ENCODE measurements around the gene SRSF2.
"Not testable (repeated sequence)": the region's sequence is repeated elsewhere in the genome, so short reads cannot be mapped to it uniquely, and the experiment has no call there.

Gene SRSF2

DNA sequence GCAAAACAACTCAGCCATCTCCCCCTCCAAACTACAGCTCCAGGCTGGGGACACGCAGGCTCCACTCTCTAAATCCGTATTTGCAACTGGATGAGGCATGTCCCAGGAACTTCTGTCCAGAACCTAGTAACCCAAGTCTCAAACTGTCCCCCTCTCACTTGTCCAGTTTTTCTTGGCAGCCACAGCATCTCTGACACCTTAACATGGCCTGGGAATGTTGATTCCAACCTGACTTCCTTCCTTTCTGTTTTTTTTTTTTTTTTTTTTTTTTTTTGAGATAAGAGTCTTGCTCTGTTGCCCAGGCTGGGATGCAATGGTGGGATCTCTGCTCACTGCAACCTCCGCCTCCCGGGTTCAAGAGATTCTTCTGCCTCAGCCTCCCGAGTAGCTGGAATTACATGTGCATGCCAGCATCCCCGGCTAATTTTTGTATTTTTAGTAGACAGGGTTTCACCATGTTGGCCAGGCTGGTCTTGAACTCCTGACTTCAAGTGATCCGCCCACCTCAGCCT, 38.6 kb downstream of the SRSF2 start:
- not testable (repeated sequence) for DNase-seq

DNA sequence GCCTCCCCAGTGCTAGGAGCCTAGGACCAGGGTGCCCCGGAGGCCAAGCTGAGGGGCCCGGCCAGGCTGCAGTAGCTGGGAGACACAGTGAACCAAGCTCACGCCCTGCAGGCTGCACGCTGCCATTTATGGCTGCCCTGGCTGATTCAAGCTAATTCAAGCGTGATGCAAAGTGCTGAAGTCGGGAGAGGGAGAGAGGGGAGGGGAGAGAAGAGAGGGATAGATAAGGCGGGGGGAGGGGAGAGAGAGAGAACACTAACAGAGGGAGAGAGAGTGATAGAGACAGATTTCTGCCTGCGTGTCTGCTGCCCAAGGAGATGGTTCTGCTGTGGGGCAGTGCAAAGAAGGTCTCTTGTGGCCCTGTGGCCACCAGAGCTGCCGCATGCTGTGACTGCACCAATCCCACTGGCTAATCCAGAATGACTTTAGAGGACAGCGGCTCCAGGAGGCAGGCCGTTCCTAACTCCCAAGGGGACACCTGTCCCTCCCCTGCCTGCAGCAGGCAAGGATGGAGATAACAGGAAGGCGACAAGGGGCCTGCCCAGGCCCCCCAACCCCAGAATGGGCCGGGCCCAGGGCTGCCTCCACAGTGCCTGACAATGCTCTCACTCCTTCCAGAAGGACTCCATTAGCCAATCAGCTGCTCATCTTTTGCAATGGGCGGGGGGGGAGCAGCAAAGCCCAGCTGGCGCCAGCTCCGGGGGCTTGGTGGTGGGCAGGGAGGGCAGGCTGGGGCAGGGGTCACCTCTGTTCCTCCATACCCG, 39.2 kb downstream of the SRSF2 start:
- peak; percentile 6 for DNase-seq

DNA sequence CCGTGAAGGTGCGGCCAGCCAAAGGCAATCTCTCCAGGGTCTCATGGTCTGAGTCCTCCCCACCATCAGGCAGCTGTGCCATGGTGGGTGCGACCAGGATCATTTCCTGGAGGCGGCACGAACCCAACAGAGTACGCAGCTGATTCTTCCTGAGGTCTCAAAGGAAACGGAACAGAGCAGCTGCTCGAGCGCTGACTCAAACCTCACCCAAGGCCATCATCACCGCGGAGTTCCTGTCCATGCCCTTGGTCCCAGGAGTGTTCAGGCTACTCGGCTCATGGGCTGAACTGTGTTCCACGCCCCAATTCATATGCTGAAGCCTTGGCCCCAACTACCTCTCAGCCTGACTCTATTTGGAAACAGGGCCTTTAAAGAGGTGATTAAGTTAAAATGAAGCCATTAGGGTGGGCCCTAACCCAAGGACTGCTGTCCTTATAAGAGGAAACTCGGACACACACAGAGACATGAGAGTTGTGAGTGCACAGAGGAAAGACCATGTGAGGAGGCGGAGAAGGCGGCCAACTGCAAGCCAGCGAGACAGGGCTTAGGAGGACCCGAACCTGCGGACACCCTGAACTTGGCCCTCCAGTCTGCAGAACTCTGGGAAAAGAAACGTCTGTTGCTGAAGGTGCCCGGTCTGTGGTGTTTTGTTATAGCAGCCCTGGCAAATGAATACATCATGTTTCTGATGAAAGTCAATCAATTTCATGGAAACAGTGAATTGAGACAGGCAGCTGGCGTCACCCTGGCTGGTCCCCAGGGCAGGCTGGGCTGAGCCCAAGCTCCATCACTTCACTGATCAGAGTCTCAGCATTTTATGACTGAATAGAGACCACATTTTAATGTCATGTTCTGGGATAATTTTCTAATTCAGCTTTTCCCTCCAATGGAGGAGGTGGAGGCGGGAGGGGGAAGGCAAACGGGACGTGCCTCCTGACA, 40.1 kb downstream of the SRSF2 start:
- no peak for DNase-seq

DNA sequence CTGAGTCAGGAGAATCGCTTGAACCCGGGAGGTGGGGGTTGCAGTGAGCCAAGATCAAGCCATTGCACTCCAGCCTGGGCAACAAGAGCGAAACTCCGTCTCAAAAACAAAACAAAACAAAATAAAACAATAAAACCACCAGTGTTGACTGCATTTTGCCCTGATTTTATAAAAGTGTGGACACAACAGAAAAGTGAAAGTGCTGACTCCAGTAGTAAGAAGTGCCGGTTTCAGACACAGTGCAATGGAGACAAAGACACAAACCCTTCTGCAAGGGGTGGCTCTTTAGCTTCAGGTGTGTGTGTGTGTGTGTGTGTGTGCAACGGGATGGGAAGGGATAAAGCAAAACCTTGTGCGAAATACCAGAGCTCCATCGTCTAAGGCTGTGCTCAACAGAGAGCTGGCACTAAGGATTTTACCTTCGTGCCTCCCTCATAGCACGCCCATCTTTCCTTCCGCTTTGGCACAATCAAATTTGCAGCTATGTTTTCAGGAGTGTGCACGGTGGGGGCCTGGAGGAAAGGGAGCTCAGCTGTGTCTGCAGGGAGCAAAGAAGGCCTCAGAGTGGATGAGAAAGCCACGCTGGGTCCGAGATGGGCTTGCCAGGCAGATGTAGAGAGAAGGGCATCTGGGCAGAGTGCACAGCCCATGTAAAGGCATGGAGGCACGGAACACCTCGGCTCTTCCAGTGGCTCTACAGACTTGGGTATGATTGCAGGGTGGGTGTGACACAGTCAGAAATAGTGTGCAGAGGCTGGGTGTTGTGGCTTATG, 41.9 kb downstream of the SRSF2 start:
- DNase-seq = no peak

DNA sequence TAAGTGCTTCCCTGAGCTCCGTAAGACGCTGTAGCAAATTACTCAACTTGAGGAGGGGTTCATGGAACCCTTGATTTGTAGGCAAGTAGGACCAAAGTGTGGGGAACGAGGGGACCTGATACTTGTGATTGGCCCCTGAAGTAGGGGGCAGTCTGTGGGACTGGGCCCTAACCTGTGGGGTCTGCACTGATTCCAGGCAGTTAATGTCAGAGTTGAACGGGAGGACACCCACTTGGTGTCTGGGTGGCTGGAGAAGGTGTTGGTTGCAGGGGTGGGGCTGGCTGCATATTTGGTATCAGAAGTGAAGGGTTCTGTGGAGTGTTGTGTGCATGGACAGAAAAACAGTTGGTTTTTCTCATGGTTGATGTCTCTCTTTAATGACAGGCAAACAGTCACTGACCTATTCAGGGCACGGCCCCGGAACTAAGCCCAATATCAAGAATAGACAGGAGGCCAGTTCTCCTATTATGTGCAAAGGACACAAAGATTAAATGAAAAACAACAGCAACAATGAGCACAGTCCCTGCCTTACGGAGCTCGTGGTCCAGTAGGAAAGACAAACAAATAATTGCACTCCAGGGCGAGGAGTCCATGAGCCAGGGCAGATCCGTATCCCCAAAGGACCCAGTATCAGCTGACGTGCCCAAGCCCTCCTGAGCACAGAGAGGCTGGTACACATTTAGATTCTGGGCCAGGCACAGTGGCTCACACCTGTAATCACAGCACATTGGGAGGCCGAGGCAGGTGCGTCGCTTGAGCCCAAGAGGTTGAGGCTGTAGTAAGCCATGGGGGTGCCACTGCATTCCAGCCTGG, 45.5 kb downstream of the SRSF2 start:
- no peak for DNase-seq

DNA sequence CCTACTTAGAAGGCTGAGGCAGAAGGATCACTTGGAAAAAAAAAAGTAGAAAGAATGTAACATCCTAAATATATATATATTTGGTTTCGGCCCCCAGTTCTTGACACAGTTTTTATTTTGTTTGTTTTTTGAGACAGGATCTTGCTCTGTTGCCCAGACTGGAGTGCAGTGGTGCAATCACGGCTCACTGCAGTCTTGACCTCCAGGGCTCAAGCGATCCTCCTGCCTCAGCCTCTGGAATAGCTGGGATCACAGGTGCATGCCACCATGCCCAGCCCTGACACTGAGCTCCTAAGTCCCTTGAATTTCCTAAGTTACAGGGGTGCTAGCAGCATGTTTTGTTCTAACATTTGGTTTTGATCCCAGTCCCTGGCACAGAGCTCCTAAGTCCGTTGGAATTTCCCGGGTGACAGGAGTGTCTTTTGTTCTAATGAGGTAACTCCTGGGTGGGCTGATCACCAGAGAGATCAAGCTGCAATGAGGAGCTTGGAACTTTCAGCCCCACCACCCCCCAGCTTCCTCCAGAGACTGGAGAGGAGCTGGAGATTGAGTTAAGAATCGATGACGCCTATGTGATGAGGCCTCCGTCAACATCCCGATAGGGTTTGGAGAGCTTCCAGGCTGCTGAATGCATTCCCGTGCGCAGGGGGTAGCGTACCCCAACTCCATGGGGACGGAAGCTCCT, 46.4 kb downstream of the SRSF2 start:
- no peak for DNase-seq

DNA sequence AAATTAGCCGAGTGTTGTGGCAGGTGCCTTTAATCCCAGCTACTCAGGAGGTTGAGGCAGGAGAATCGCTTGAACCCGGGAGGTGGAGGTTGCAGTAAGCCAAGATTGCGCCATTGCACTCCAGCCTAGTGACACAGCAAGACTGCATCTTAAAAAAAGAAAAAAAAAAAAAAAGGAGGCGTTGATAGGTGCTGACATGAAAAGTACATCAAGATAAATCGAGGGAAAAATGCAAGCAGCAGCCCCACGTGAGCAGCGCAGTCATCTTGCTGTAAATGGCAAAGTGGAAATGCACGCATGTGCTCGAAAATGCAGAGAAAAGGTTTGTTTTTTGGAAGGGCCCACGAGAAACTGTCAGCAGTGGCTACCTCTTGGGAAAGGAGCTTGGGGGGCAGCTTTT, 47.3 kb downstream of the SRSF2 start:
- no peak for DNase-seq

DNA sequence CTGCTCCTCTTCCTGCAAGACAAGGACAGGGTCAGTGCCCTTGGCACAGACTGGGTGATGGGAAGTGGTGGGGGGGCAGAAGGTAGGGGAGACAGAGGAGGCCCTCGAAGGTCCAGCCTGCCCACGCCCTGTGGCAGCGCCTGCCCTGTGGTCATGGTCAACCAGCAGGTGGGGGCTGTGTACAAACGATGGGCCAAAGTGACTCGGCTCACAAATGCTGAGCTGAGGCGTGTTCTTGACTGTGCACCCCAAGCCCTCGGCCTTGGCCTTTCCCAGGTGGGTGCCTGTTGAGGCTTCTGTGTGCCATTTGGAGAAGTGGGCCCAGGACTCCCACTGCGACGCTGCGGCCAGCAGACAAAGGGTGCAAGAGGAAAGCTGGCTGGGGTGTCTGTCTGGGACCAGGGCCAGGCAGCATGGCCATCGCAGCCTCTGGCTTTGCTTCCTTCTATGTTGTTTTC, 48.9 kb downstream of the SRSF2 start:
- no peak for DNase-seq

DNA sequence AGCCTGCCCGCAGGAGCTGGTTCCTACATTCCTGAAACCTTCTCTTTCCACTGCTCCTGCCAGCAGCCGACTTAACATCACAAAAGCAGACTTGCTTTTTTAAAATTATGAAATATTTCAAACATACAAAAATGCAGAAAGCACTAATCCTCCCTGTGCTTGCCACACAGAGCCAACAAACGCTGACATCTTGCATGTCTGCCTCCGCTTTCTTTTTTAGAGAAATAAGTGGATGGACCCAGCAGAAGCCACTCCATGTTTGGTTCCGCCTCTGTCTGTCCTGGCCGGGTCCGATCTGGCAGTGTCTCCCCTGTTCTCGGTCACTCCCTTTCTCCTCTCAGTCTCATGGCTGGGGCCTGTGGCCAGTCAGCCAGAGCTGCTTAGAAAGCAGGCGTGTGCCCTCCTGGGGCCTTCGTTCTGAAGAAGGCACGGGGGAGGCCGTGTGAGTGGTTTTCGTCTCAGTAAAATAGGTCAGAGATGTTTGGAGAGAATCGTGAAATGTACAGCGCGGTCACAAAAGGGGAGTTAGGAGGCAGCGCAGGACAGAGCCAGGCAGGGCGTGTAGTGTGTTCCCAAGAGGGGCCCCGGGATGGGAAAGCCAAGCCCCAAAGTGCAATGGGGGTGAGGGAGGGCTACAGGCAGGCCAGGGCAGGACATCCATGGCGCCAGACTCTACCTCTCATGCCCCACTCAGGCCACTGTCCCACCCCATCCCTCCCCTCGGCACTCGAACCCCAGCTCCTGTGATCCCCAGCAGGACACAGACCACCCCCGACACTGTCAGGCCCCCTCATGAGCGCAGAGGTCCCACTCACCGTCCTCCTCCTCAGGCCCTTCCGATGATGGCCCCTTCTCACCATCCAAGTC, 49.6 kb downstream of the SRSF2 start:
- DNase-seq = no peak

DNA sequence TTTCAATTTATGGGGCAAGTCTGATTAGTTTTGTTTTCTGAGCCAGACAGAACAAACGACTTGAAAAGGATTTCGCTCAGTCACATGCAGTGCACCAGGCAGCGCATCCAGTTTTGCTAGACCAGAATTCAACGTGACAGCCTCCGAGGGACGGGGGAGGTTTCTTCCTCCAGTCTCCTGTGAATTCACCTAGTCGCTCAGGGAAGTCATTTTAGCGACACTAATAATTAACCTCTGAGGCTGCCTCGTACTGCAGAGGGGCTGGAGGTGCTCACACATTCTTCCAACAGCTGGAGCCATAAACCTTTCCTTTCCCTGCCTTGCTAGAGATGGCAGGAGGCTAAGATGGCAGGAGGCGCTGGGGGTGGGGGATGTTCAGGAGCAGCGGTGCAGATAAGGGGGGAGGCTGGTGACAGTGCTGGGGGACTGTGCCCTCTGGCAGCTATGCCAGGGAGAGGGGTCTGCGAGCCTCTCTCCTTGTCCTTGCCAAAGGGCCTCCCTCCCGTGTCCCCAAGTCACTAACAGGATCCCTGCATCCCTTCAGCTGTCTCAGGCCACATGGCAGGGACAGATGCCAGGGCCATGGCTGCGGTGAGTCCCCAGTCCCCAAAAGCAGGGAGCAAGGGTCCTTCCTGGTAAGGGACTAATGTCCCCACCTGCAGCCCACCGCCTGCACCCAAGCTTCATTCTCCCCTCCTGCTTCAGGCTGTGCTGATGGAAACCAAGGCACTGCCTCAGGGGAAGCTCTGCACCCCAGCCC, 50.4 kb downstream of the SRSF2 start:
- DNase-seq = no peak

DNA sequence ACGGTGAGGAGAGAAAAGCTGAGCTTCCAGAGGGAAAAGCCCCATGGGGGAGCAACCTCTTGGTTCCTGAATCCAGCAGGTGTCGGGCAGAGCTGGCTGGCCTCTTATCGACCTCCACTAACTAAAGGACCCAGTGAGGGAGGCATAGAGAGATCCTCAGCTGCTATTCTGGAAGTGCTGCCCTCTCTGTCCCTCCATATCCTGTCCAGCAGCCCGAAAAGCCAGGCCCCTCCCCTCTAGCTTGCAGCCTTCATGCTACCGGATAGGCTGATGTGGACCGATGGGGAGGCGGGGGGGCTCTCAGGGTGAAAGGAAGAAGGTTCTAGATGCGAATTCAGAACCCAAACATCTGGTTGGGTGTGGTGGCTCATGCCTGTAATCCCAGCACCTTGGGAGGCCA, 51.3 kb downstream of the SRSF2 start:
- no peak for DNase-seq

DNA sequence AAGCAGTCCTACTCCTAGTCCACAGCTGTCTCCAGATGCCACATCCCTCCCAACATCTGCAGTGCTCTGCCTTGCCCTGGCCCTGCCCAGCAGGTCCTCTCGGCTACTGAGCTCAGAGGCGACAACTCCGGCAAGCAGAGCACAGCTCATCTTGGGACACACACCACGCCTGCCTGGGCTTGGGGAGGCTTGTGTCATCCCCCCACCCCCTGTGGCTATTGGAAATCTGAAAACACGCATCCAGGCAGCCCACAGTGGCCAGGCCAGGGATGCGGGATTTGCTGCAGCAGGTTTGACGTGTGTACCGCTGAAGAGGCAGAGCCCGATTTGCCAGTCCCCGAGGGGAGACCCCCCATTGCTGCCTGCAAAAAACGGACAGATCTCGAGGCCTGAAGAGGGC, 51.8 kb downstream of the SRSF2 start:
- DNase-seq = no peak

DNA sequence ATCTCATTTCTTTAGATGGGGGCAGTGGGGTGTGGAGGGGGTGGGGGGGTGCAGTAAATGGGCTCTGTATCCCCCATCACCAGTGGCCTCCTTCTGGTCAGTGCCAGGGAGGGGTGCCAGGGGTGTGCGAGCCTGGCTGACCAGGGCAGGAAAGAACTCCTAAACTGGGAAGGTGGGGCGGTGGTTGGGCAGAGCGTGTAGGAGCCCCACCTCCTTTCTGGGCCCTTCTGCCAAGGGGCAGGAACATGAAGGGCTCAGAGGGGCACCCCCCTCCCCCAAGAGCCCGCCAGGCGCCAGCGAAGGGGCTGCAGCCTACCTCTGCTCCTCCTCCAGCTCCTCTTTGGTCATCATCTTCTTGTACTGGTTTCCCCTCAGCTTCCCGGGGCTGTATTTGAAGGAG, 52.4 kb downstream of the SRSF2 start:
- no peak for DNase-seq

Measured in NCI-H1092 treated with DMSO at 0.1 percent for 48 hours (cell line).